ENCODE data around the gene C1orf226. TPM values are rescaled to one million over a fixed set of nuclear protein-coding genes. Genes with fewer than 3 reads are reported as not detected.
A peak's percentile ranks its signal among the peaks of the same experiment; 100 is the strongest.

The C1orf226 gene
- total and polyA plus RNA-seq, 4 donors = 2.2 to 25.2 (median 10.8) TPM

DNA sequence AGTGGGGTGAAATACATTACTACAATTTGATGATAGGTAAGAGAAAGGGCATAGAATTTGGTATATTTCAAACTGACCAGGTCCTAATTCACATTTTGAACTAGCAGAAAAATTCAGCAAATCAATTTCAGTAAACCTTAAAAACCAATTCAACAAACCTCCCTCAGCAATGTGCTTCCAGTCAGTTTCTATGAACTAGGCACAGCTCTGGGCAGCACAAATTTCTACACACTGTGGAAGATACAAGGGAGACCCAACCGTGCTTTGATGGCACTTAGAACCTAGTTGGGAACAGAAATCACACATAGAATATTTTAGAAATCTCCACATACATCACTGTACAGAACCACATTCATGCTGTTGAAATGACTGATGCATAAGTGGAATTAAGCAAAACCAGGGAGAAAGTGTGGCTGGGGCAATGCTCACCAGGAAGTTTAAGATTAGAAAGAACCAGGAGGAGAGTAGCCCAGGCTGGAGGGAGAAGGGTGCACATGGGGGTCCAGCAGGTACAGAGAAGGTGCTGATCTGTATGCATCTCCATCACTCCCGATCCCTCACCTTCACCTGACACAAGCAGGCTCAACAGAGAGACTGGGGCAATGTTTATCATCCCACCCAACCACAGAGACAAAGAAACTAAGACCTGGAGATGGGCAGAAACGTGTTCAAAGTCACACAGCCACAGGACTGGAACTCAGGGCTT lies 14.8 kb downstream of the C1orf226 start:
- Histone ChIP-seq H3K27me3 (ENCODE audit: control insufficient read depth in 4 of 4, insufficient read depth in 4 of 4, low read length in 3 of 4) (peaks cover 0 to 2% (median 0%) of the 10 kb centered on the region in 4 donors), H3K4me1 (ENCODE audit: control insufficient read depth in 4 of 4, insufficient read depth in 4 of 4, low read length in 3 of 4) (peaks cover 0 to 7% (median 2%) of the 10 kb centered on the region in 4 donors), H3K36me3 (ENCODE audit: control insufficient read depth in 4 of 4, insufficient read depth in 3 of 4, low read depth in 1 of 4, low read length in 3 of 4) (no peaks in the 10 kb centered on the region), H3K27ac (ENCODE audit: low read depth in 1 of 2, low read length in 2 of 2) (no peak overlapping the region), H3K9ac (ENCODE audit: low read depth in 1 of 2, low read length in 2 of 2) (no peak overlapping the region), H3K9me3 (ENCODE audit: control insufficient read depth in 4 of 4, low read length in 3 of 4) (no peaks in the 10 kb centered on the region), H3K4me3 (ENCODE audit: low read depth in 1 of 3, low read length in 3 of 3) (no peak overlapping the region)
- 81% methylated on average over 3 of the region's 3 CpGs for WGBS
- TF ChIP-seq EGR1 (IDR thresholded peaks at IDR 0.05; ENCODE audit: low read depth in 2 of 2) = no peak
- no peak for TF ChIP-seq RAD21 (IDR thresholded peaks at IDR 0.05)
- no peak for TF ChIP-seq FOXA1 (IDR thresholded peaks at IDR 0.05)
- no peak for TF ChIP-seq SP1 (IDR thresholded peaks at IDR 0.05)
- TF ChIP-seq HNF4G (IDR thresholded peaks at IDR 0.05) = no peak
- TF ChIP-seq, protein P1, sequence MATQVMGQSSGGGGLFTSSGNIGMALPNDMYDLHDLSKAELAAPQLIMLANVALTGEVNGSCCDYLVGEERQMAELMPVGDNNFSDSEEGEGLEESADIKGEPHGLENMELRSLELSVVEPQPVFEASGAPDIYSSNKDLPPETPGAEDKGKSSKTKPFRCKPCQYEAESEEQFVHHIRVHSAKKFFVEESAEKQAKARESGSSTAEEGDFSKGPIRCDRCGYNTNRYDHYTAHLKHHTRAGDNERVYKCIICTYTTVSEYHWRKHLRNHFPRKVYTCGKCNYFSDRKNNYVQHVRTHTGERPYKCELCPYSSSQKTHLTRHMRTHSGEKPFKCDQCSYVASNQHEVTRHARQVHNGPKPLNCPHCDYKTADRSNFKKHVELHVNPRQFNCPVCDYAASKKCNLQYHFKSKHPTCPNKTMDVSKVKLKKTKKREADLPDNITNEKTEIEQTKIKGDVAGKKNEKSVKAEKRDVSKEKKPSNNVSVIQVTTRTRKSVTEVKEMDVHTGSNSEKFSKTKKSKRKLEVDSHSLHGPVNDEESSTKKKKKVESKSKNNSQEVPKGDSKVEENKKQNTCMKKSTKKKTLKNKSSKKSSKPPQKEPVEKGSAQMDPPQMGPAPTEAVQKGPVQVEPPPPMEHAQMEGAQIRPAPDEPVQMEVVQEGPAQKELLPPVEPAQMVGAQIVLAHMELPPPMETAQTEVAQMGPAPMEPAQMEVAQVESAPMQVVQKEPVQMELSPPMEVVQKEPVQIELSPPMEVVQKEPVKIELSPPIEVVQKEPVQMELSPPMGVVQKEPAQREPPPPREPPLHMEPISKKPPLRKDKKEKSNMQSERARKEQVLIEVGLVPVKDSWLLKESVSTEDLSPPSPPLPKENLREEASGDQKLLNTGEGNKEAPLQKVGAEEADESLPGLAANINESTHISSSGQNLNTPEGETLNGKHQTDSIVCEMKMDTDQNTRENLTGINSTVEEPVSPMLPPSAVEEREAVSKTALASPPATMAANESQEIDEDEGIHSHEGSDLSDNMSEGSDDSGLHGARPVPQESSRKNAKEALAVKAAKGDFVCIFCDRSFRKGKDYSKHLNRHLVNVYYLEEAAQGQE (IDR thresholded peaks at IDR 0.05) = no peak
- TF ChIP-seq, protein P2, sequence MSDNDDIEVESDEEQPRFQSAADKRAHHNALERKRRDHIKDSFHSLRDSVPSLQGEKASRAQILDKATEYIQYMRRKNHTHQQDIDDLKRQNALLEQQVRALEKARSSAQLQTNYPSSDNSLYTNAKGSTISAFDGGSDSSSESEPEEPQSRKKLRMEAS (IDR thresholded peaks at IDR 0.05) = no peak
- TF ChIP-seq, protein P3, sequence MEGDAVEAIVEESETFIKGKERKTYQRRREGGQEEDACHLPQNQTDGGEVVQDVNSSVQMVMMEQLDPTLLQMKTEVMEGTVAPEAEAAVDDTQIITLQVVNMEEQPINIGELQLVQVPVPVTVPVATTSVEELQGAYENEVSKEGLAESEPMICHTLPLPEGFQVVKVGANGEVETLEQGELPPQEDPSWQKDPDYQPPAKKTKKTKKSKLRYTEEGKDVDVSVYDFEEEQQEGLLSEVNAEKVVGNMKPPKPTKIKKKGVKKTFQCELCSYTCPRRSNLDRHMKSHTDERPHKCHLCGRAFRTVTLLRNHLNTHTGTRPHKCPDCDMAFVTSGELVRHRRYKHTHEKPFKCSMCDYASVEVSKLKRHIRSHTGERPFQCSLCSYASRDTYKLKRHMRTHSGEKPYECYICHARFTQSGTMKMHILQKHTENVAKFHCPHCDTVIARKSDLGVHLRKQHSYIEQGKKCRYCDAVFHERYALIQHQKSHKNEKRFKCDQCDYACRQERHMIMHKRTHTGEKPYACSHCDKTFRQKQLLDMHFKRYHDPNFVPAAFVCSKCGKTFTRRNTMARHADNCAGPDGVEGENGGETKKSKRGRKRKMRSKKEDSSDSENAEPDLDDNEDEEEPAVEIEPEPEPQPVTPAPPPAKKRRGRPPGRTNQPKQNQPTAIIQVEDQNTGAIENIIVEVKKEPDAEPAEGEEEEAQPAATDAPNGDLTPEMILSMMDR (IDR thresholded peaks at IDR 0.05; ENCODE audit: low read depth, low read length, missing input control) = no peak
- TF ChIP-seq GABPA (IDR thresholded peaks at IDR 0.05 in 1 of 2, conservative IDR thresholded peaks at IDR 0.05 in 1 of 2) = no peak
- no peak for TF ChIP-seq TAF1 (conservative IDR thresholded peaks at IDR 0.05)
- no peak for TF ChIP-seq HNF4A (conservative IDR thresholded peaks at IDR 0.05)
- TF ChIP-seq JUND (IDR thresholded peaks at IDR 0.05) = no peak
- TF ChIP-seq, protein P4, sequence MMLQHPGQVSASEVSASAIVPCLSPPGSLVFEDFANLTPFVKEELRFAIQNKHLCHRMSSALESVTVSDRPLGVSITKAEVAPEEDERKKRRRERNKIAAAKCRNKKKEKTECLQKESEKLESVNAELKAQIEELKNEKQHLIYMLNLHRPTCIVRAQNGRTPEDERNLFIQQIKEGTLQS (IDR thresholded peaks at IDR 0.05) = no peak
- no peak for TF ChIP-seq NR2F2 (IDR thresholded peaks at IDR 0.05)
- TF ChIP-seq FOXA2 (IDR thresholded peaks at IDR 0.05) = no peak
- no peak for DNase-seq (ENCODE audit: low spot score)

DNA sequence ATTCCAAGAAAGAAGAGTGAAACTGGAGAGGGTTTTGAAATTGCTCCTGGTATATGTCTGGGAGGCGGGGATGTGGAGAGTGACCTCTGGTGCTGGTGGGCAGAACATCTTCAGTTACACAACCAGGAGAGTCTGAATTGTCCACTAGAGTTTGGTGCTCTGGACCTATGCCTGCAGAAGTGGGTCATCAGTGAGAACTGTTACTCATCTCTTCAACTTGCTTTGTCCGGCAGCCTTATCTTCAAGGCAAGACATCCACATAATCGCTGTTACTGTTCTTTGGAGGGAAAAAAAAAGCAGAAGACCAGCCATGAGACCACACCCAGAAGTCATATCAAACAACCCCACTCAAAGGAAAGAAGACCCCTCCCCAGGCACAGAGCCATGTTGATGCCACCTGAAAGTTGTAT lies 15.5 kb downstream of the C1orf226 start:
- no peaks in the 10 kb centered on the region for H3K9me3 ChIP-seq (ENCODE audit: control insufficient read depth in 4 of 4, low read length in 3 of 4)
- H3K4me1 ChIP-seq (ENCODE audit: control insufficient read depth in 4 of 4, insufficient read depth in 4 of 4, low read length in 3 of 4) = peaks cover 0 to 1% (median 0%) of the 10 kb centered on the region in 4 donors
- TF ChIP-seq RAD21 (IDR thresholded peaks at IDR 0.05) (peak; percentile 33 to 39), YY1 (IDR thresholded peaks at IDR 0.05) (no peak)
- no peaks in the 10 kb centered on the region for H3K36me3 ChIP-seq (ENCODE audit: control insufficient read depth in 4 of 4, insufficient read depth in 3 of 4, low read depth in 1 of 4, low read length in 3 of 4)
- no peak for DNase-seq (ENCODE audit: low spot score)
- no peak overlapping the region for H3K9ac ChIP-seq (ENCODE audit: low read depth in 1 of 2, low read length in 2 of 2)
- peaks cover 0 to 2% (median 0%) of the 10 kb centered on the region in 4 donors for H3K27me3 ChIP-seq (ENCODE audit: control insufficient read depth in 4 of 4, insufficient read depth in 4 of 4, low read length in 3 of 4)
- no peak overlapping the region for H3K27ac ChIP-seq (ENCODE audit: low read depth in 1 of 2, low read length in 2 of 2)
- WGBS = 68% methylated on average over 3 of the region's 3 CpGs
- H3K4me3 ChIP-seq (ENCODE audit: low read depth in 1 of 3, low read length in 3 of 3) = no peak overlapping the region

All from liver (tissue), 9 donors.